Measurements from ENCODE around the gene DENND2C.

DNA sequence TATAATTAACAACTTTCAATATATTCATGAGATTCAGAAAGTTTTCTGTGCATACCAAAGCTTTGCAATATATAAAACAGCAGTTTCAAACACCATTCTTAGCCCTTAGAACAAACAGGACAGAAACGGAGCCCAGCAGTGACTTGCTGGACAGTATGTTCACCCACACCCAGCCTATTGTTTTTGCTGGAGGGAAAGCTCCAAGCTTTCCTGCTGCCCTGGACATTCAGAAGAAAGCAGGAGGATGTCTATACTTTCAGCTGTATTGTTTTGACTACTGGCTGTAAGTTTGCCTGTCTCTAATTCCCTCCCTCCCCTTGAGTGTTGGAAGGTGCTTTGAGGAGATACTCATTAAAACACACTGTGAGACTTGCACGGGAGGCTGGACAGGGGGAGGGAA lies 9.6 kb downstream of the DENND2C start:
- no peak for TF ChIP-seq YY1 (IDR thresholded peaks at IDR 0.05; ENCODE audit: insufficient read depth, insufficient read length)
- TF ChIP-seq ZNF274 (IDR thresholded peaks at IDR 0.05; ENCODE audit: low read depth, low read length): no peak
- no peak for TF ChIP-seq SUZ12 (IDR thresholded peaks at IDR 0.05; ENCODE audit: extremely low read depth, insufficient read depth, insufficient read length)

All from NT2/D1 (cell line).